CD14-positive monocyte (primary cell): Measurements from ENCODE around the gene RASGRF2. TPM values are rescaled to one million over a fixed set of nuclear protein-coding genes. Genes with fewer than 3 reads are reported as not detected.

Source experiments
- DNase-seq, 3 donors: peaks; one replicate each; pipeline ENCODE4 v3.0.0-alpha.2; 2011 to 2022
- H2AFZ ChIP-seq: 2 replicates; pipeline ENCODE4 v1.6.0; 2012; ENCODE audit warnings: mild to moderate bottlenecking, low read depth, low read length, inconsistent platforms; ENCODE audit not compliant: insufficient read depth, poor library complexity, severe bottlenecking
- H3K27ac ChIP-seq, 2 donors: 1 replicate in 1 of 2; 2 replicates in 1 of 2; pipeline ENCODE4 v1.5.1; 2012 to 2013; ENCODE audit warnings: low read length in 2 of 2, control low read depth in 1 of 2, inconsistent platforms in 1 of 2, low read depth in 1 of 2, mild to moderate bottlenecking in 1 of 2
- H3K27me3 ChIP-seq, 2 donors: one replicate each; pipeline versions ENCODE4 v1.6.0 to v1.6.1; 2011 to 2013; ENCODE audit warnings: low read length in 2 of 2; ENCODE audit not compliant: control insufficient read depth in 2 of 2, insufficient read depth in 2 of 2
- H3K36me3 ChIP-seq, 2 donors: replicated peaks in 1 of 2; 1 replicate in 1 of 2; 2 replicates in 1 of 2; pipeline versions ENCODE4 v1.5.1 to v1.6.1; 2012 to 2013; ENCODE audit warnings: low read length in 2 of 2, control low read depth in 1 of 2, inconsistent platforms in 1 of 2, mild to moderate bottlenecking in 1 of 2; ENCODE audit not compliant: insufficient read depth in 2 of 2, control insufficient read depth in 1 of 2
- H3K4me1 ChIP-seq, 2 donors: 1 replicate in 1 of 2; 2 replicates in 1 of 2; pipeline versions ENCODE4 v1.5.1 to v1.6.1; 2012 to 2013; ENCODE audit warnings: low read length in 2 of 2, control low read depth in 1 of 2, inconsistent platforms in 1 of 2, mild to moderate bottlenecking in 1 of 2, moderate library complexity in 1 of 2; ENCODE audit not compliant: insufficient read depth in 2 of 2, control insufficient read depth in 1 of 2
- H3K4me2 ChIP-seq: replicated peaks from 2 replicates; pipeline ENCODE3; 2012; ENCODE audit warnings: low read length, moderate library complexity, mild to moderate bottlenecking; ENCODE audit not compliant: poor library complexity, severe bottlenecking; ENCODE audit errors: extremely low read depth
- H3K4me3 ChIP-seq, 3 experiments: fragments of 200-600 bp in 1 of 3; sonication (generic) in 1 of 3; replicated peaks in 1 of 3; 1 replicate in 2 of 3; 2 replicates in 1 of 3; pipeline ENCODE4 v1.5.1; 2011 to 2013; ENCODE audit warnings: low read length in 3 of 3, mild to moderate bottlenecking in 3 of 3, control low read depth in 2 of 3, low read depth in 2 of 3, inconsistent platforms in 1 of 3, moderate library complexity in 1 of 3
- H3K79me2 ChIP-seq: 2 replicates; pipeline ENCODE4 v1.6.0; 2012; ENCODE audit warnings: mild to moderate bottlenecking, control low read depth, inconsistent platforms, low read length, moderate library complexity; ENCODE audit not compliant: insufficient read depth
- H3K9ac ChIP-seq: 2 replicates; pipeline ENCODE4 v1.6.0; 2017; ENCODE audit warnings: low read length, mild to moderate bottlenecking; ENCODE audit not compliant: insufficient read depth, poor library complexity, severe bottlenecking
- H3K9me3 ChIP-seq, 2 donors: replicated peaks in 1 of 2; 1 replicate in 1 of 2; 2 replicates in 1 of 2; pipeline versions ENCODE4 v1.5.1 to v1.6.1; 2012 to 2013; ENCODE audit warnings: low read length in 2 of 2, control low read depth in 1 of 2; ENCODE audit not compliant: control insufficient read depth in 1 of 2, insufficient read depth in 1 of 2
- H4K20me1 ChIP-seq: 2 replicates; pipeline ENCODE4 v1.6.0; 2012; ENCODE audit warnings: mild to moderate bottlenecking, low read length, control low read depth, moderate library complexity; ENCODE audit not compliant: insufficient read depth
- H3K27ac Mint-ChIP-seq, 7 donors: one replicate each; pipeline ENCODE4 v1.8.0; 2020; ENCODE audit warnings: mild to moderate bottlenecking in 7 of 7, mixed read lengths in 7 of 7, moderate library complexity in 6 of 7, inconsistent platforms in 2 of 7
- H3K27me3 Mint-ChIP-seq, 3 donors: one replicate each; pipeline ENCODE4 v1.8.0; 2021 to 2022; ENCODE audit warnings: low read depth in 3 of 3, mild to moderate bottlenecking in 3 of 3, mixed read lengths in 3 of 3, moderate library complexity in 3 of 3, inconsistent platforms in 1 of 3
- H3K36me3 Mint-ChIP-seq, 2 donors: one replicate each; pipeline ENCODE4 v1.8.0; 2020; ENCODE audit warnings: mixed read lengths in 2 of 2, inconsistent platforms in 1 of 2, mild to moderate bottlenecking in 1 of 2
- H3K4me1 Mint-ChIP-seq: one replicate; pipeline ENCODE4 v1.8.0; 2020; ENCODE audit warnings: mild to moderate bottlenecking, mixed read lengths
- H3K4me3 Mint-ChIP-seq, 2 donors: one replicate each; pipeline ENCODE4 v1.8.0; 2020; ENCODE audit warnings: mild to moderate bottlenecking in 2 of 2, mixed read lengths in 2 of 2, moderate library complexity in 1 of 2
- H3K9me3 Mint-ChIP-seq, 7 donors: one replicate each; pipeline ENCODE4 v1.8.0; 2020 to 2022; ENCODE audit warnings: mixed read lengths in 7 of 7, mild to moderate bottlenecking in 6 of 7, moderate library complexity in 6 of 7, inconsistent platforms in 2 of 7
- CTCF ChIP-seq: fragments of 200-600 bp; IDR thresholded peaks from one replicate; pipeline ENCODE4 v1.8.0; 2022; ENCODE audit warnings: antibody characterized with exemption, mild to moderate bottlenecking
- WGBS: methylation state at CpG from one replicate; pipeline ENCODE4 v1.1.5; 2013; ENCODE audit warnings: missing lambda C conversion rate; ENCODE audit not compliant: insufficient coverage; 5-methylcytosine and 5-hydroxymethylcytosine counted together
- intact Hi-C, 2 donors: fragments of 100-400 bp; cut with micrococcal nuclease; formaldehyde crosslinking; loops; one replicate each; pipeline versions ENCODE4 v1.15.0 to v1.15.1; 2023
- polyA plus RNA-seq, 3 donors: library from polyadenylated mRNA; depleted of rRNA in 1 of 3; unstranded in 2 of 3; stranded (reverse) in 1 of 3; fragments of 300-500 nt in 2 of 3; fragments of >200 nt in 1 of 3; fragmentation: Illumina TruSeq in 2 of 3; gene quantifications; 1 replicate in 2 of 3; 2 replicates in 1 of 3; pipeline ENCODE4 v1.2.3, GENCODE V29; 2012 to 2021

Gene RASGRF2
- polyA plus RNA-seq, 3 donors, result 0.01 to 0.02 TPM; not detected in 1

DNA sequence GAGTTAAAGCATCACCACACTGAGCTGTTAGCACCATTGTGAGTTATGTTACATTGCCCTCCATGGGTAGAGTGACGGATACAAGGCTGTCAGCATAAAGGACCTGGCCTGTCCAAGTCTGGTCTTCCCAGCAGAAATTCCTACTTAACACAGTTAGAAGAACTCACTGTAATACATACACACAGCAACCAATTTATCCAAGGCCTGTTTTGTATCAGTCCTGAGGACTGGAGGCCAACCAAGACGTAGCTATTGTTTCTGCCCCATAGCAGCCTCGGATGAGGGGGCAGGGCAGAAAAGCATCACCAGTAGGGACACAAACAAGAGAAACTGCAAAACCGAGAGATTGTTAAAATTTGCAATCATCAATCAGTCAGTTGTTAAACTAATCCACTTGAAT, 206.9 kb downstream of the RASGRF2 start:
- Histone ChIP-seq H3K36me3 (no peaks in the 10 kb centered on the region), H3K4me2 (no peak overlapping the region), H3K79me2 (no peaks in the 10 kb centered on the region), H4K20me1 (no peaks in the 10 kb centered on the region), H2AFZ (no peak overlapping the region), H3K27ac (no peak overlapping the region), H3K4me3 (no peak overlapping the region), H3K9me3 (no peaks in the 10 kb centered on the region), H3K27me3 (no peaks in the 10 kb centered on the region), H3K9ac (no peak overlapping the region), H3K4me1 (no peaks in the 10 kb centered on the region)
- no peak for DNase-seq
- Mint-ChIP-seq H3K27ac (no peak overlapping the region), H3K4me3 (no peak overlapping the region), H3K9me3 (no peaks in the 10 kb centered on the region), H3K27me3 (peaks cover 1 to 8% (median 5%) of the 10 kb centered on the region in 3 donors), H3K36me3 (no peaks in the 10 kb centered on the region), H3K4me1 (no peaks in the 10 kb centered on the region)
- WGBS, result 92% methylated on average over 3 of the region's 4 CpGs
- intact Hi-C loops, result no loop called here
- no peak for TF ChIP-seq CTCF

DNA sequence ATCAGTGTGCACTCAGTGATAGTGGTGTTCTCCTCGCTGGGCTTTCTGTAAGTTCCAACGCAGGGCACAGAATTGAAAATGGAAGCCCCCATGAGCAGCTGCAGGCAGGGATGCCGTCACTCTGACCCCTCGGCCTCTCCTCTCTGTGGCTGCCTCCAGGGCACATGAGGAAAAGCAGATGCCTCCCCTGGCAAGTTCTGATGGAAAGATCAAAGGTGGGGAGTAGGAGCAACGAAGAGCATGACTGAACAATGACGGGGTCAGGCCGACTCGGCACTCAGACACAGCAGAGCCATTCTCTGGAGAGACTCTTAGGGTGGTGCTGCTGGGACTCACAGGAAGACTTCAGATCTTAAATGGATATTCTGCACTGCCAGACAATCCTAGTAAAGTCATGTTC, 207.4 kb downstream of the RASGRF2 start:
- intact Hi-C loops, result no loop called here

More for the DNA sequence above, 207.4 kb downstream of the RASGRF2 start:
- Mint-ChIP-seq H3K27ac (peak overlapping the region in 1 of 7 donors; percentile 16), H3K36me3 (no peaks in the 10 kb centered on the region), H3K4me3 (no peak overlapping the region), H3K4me1 (no peaks in the 10 kb centered on the region), H3K27me3 (peaks cover 1 to 8% (median 5%) of the 10 kb centered on the region in 3 donors), H3K9me3 (no peaks in the 10 kb centered on the region)
- no peaks in the 10 kb centered on the region for H3K9me3 ChIP-seq
- TF ChIP-seq CTCF, result no peak
- no peaks in the 10 kb centered on the region for H4K20me1 ChIP-seq
- no peaks in the 10 kb centered on the region for H3K4me1 ChIP-seq
- no peaks in the 10 kb centered on the region for H3K79me2 ChIP-seq
- DNase-seq, result no peak
- no peak overlapping the region for H3K27ac ChIP-seq
- no peak overlapping the region for H3K4me2 ChIP-seq
- no peak overlapping the region for H3K9ac ChIP-seq
- H3K4me3 ChIP-seq, result no peak overlapping the region
- H3K27me3 ChIP-seq, result no peaks in the 10 kb centered on the region
- H2AFZ ChIP-seq, result no peak overlapping the region
- 81% methylated on average over 7 of the region's 8 CpGs for WGBS
- H3K36me3 ChIP-seq, result no peaks in the 10 kb centered on the region
